ENCODE measurements around the gene TLE2. TPM values are rescaled to one million over a fixed set of nuclear protein-coding genes. Genes with fewer than 3 reads are reported as not detected.

Gene TLE2
- total and polyA plus RNA-seq, 2 donors (not counting 3 experiments of a cell fraction or from before 2014, with no cell fraction given) = 32.0 to 38.8 TPM

DNA sequence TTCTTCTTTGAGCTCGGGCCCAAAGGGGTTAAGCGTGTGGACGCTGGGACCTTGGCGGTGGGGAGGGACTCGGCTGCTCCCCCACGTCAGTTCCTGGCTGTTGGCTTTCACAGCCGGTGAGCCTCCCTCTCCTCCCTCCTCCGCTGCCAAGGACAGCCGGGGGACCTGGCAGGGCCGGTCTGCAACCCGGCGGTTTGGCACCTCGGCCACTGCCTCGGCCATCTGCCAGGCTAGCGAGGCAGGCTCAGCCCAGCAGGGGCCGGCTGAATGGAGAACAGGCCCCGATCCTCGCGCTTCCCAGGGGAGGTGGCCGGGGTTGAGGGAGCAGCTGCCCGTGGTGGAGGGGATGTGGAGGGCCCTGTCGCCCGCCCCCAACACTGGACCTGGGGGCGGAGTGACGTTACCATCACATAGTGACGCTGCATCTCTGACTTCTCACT, 28.2 kb upstream of the TLE2 start:
- Histone ChIP-seq H3K36me3 (ENCODE audit: control insufficient read depth in 2 of 2, extremely low read depth in 1 of 2, insufficient read depth in 2 of 2, low read length in 2 of 2) (peaks cover 16 to 44% of the 10 kb centered on the region in 2 experiments), H4K20me1 (replicated peaks; ENCODE audit: control insufficient read depth, extremely low read depth, insufficient read depth, low read length) (no peaks in the 10 kb centered on the region), H3K4me3 (replicated peaks in 1 of 3; ENCODE audit: insufficient read depth in 1 of 3, low read depth in 1 of 3, low read length in 3 of 3) (no peak overlapping the region), H3K9me1 (replicated peaks; ENCODE audit: control insufficient read depth, extremely low read depth, insufficient read depth, low read length) (no peaks in the 10 kb centered on the region), H3K4me2 (ENCODE audit: insufficient read depth, low read length) (no peak overlapping the region), H3K9ac (replicated peaks; ENCODE audit: extremely low read depth, insufficient read depth, low read length) (no peak overlapping the region), H3K9me3 (replicated peaks; ENCODE audit: control insufficient read depth, insufficient read depth, low read length) (no peaks in the 10 kb centered on the region), H3K4me1 (ENCODE audit: control insufficient read depth, extremely low read depth, insufficient read depth, low read length) (peaks cover 3% of the 10 kb centered on the region), H3K27me3 (ENCODE audit: control insufficient read depth in 2 of 2, insufficient read depth in 2 of 2, low read length in 2 of 2) (no peaks in the 10 kb centered on the region), H2AFZ (ENCODE audit: low read depth, low read length) (no peak overlapping the region), H3K79me2 (ENCODE audit: control insufficient read depth, insufficient read depth, low read length) (peaks cover 35% of the 10 kb centered on the region), H3K27ac (ENCODE audit: insufficient read depth, low read depth, low read length) (no peak overlapping the region)
- intact Hi-C loops (cut with micrococcal nuclease) = no loop called here
- POLR2A ChIA-PET = interaction anchor here (0.7 kb wide), 1 partner anchor 1201 kb away, joined by 3 read pairs; no protein-coding TSS in a partner anchor
- DNase-seq (ENCODE audit: low read depth, low spot score) (no peak), FAIRE-seq (no peak)
- TF ChIP-seq FOS (IDR thresholded peaks at IDR 0.05; ENCODE audit: borderline replicate concordance, insufficient read depth, low read length) = no peak
- no peak for TF ChIP-seq POLR2AphosphoS5 (IDR thresholded peaks at IDR 0.05; ENCODE audit: insufficient read depth, low read depth, low read length)
- TF ChIP-seq EZH2 (IDR thresholded peaks at IDR 0.05; ENCODE audit: borderline replicate concordance, low read depth, low read length, severe bottlenecking) = no peak
- TF ChIP-seq, protein P1, sequence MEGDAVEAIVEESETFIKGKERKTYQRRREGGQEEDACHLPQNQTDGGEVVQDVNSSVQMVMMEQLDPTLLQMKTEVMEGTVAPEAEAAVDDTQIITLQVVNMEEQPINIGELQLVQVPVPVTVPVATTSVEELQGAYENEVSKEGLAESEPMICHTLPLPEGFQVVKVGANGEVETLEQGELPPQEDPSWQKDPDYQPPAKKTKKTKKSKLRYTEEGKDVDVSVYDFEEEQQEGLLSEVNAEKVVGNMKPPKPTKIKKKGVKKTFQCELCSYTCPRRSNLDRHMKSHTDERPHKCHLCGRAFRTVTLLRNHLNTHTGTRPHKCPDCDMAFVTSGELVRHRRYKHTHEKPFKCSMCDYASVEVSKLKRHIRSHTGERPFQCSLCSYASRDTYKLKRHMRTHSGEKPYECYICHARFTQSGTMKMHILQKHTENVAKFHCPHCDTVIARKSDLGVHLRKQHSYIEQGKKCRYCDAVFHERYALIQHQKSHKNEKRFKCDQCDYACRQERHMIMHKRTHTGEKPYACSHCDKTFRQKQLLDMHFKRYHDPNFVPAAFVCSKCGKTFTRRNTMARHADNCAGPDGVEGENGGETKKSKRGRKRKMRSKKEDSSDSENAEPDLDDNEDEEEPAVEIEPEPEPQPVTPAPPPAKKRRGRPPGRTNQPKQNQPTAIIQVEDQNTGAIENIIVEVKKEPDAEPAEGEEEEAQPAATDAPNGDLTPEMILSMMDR (IDR thresholded peaks at IDR 0.05; ENCODE audit: extremely low read depth in 1 of 2, insufficient read depth in 1 of 2, low read depth in 1 of 2, low read length in 2 of 2) = no peak
- TF ChIP-seq POLR2A (IDR thresholded peaks at IDR 0.05; ENCODE audit: low read depth, low read length) = no peak
- TF ChIP-seq MYC (IDR thresholded peaks at IDR 0.05; ENCODE audit: low read depth, low read length) = no peak
- TF ChIP-seq GATA2 (IDR thresholded peaks at IDR 0.05; ENCODE audit: insufficient read depth, insufficient read length, low read depth, low read length) = no peak
- no peak for TF ChIP-seq JUN (IDR thresholded peaks at IDR 0.05; ENCODE audit: borderline replicate concordance, insufficient read depth, insufficient read length, low read depth)
- TF ChIP-seq, protein P2, sequence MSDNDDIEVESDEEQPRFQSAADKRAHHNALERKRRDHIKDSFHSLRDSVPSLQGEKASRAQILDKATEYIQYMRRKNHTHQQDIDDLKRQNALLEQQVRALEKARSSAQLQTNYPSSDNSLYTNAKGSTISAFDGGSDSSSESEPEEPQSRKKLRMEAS (IDR thresholded peaks at IDR 0.05; ENCODE audit: insufficient read depth, insufficient read length) = no peak
- no TSS peak for BruUV-seq (replicated peaks)
- CTCF ChIA-PET = no interaction called here
- dilution Hi-C loops (cut with MboI; ENCODE audit: extremely low pct_ligation_motif_present, low sequenced_read_pairs) = no loop called here

Data from endothelial cell of umbilical vein (primary cell).